HepG2 (cell line): Measurements from ENCODE around the gene DDRGK1. TPM values are rescaled to one million over a fixed set of nuclear protein-coding genes. Genes with fewer than 3 reads are reported as not detected.

Experiments
- BRCA1 ChIP-seq: sonication (generic); formaldehyde crosslinking; IDR thresholded peaks from 2 replicates; pipeline ENCODE4 v1.4.0; 2020; ENCODE audit warnings: missing genetic modification reagents
- CHD2 ChIP-seq: IDR thresholded peaks from 2 replicates; pipeline ENCODE4 v1.6.1; 2011; ENCODE audit warnings: low read depth, low read length, improper control_type of control experiment
- CREB1 ChIP-seq, 2 experiments: fragments of 450-650 bp in 1 of 2; IDR thresholded peaks; 2 replicates each; pipeline ENCODE4 v1.6.1; 2016 to 2017; ENCODE audit warnings: control low read depth in 1 of 2, mild to moderate bottlenecking in 1 of 2, missing compliant biosample characterization in 1 of 2, missing genetic modification characterization in 1 of 2
- FOXK1 ChIP-seq: sonication (generic); formaldehyde crosslinking; IDR thresholded peaks from 2 replicates; pipeline ENCODE4 v1.4.0; 2020; ENCODE audit warnings: low read depth, missing genetic modification reagents, borderline replicate concordance
- HNRNPK ChIP-seq: fragments of 200-400 bp; formaldehyde crosslinking; IDR thresholded peaks from 2 replicates; pipeline ENCODE4 v1.6.1; 2018; ENCODE audit warnings: low read length, low read depth, moderate library complexity, mild to moderate bottlenecking; ENCODE audit not compliant: poor library complexity, severe bottlenecking
- JUNB ChIP-seq: sonication (generic); formaldehyde crosslinking; IDR thresholded peaks from 2 replicates; pipeline ENCODE4 v1.8.0; 2022; ENCODE audit warnings: missing genetic modification reagents, mild to moderate bottlenecking, borderline replicate concordance
- MAF1 ChIP-seq: sonication (generic); formaldehyde crosslinking; IDR thresholded peaks from 2 replicates; pipeline ENCODE4 v1.5.0; 2020; ENCODE audit warnings: missing genetic modification reagents, borderline replicate concordance
- MED13 ChIP-seq: sonication (generic); formaldehyde crosslinking; IDR thresholded peaks from 2 replicates; pipeline ENCODE4 v1.5.0; 2020; ENCODE audit warnings: missing genetic modification reagents
- NCOR1 ChIP-seq: fragments of 200-600 bp; sonication (generic); IDR thresholded peaks from 2 replicates; pipeline ENCODE4 v1.7.0; 2017; ENCODE audit warnings: antibody characterized with exemption, low read length, borderline replicate concordance
- TBX2 ChIP-seq: sonication (generic); formaldehyde crosslinking; IDR thresholded peaks from 2 replicates; pipeline ENCODE4 v1.5.0; 2020; ENCODE audit warnings: missing genetic modification reagents, mild to moderate bottlenecking, borderline replicate concordance
- YEATS4 ChIP-seq: sonication (generic); formaldehyde crosslinking; IDR thresholded peaks from 2 replicates; pipeline ENCODE4 v1.4.0; 2020; ENCODE audit warnings: missing genetic modification reagents, borderline replicate concordance
- ZKSCAN8 ChIP-seq: IDR thresholded peaks from 2 replicates; pipeline ENCODE4 v1.6.1; 2016; ENCODE audit warnings: borderline replicate concordance, missing genetic modification reagents, missing compliant biosample characterization
- ZNF256 ChIP-seq: sonication (generic); formaldehyde crosslinking; conservative IDR thresholded peaks from 2 replicates; pipeline ENCODE4 v1.4.0; 2020; ENCODE audit warnings: missing genetic modification reagents
- ZNF354B ChIP-seq: sonication (generic); formaldehyde crosslinking; IDR thresholded peaks from 2 replicates; pipeline ENCODE4 v1.8.0; 2022; ENCODE audit warnings: mild to moderate bottlenecking, missing genetic modification reagents
- ZSCAN20 ChIP-seq: sonication (generic); formaldehyde crosslinking; IDR thresholded peaks from 2 replicates; pipeline ENCODE4 v1.4.0; 2020; ENCODE audit warnings: missing genetic modification reagents, mild to moderate bottlenecking, borderline replicate concordance
- polyA plus RNA-seq, 8 experiments: library from polyadenylated mRNA; depleted of rRNA in 3 of 8; stranded (reverse) in 7 of 8; unstranded in 1 of 8; fragments of >200 nt; fragmentation: Illumina TruSeq in 4 of 8; extraction: Trizol in 4 of 8; gene quantifications; 2 replicates each; pipeline versions ENCODE4 v1.2.1 to v1.2.3, GENCODE V29; 2011 to 2016; ENCODE audit warnings: low read depth in 4 of 8, missing spikeins in 1 of 8, mixed read lengths in 1 of 8; ENCODE audit not compliant: insufficient read depth in 1 of 8
- total RNA-seq, 5 experiments: library from RNA; depleted of rRNA; stranded (reverse); fragments of >200 nt; fragmentation: Illumina TruSeq; extraction: Trizol; gene quantifications; 2 replicates each; pipeline ENCODE4 v1.2.3, GENCODE V29; 2016; ENCODE audit warnings: low read depth in 1 of 5
- TF ChIP-seq, protein P1 (sequence below): sonication (generic); formaldehyde crosslinking; conservative IDR thresholded peaks from 2 replicates; pipeline ENCODE4 v1.4.0; 2020; ENCODE audit warnings: missing genetic modification reagents
- TF ChIP-seq, protein P2 (sequence below), 2 experiments: sonication (generic) in 1 of 2; formaldehyde crosslinking in 1 of 2; IDR thresholded peaks; 2 replicates each; pipeline versions ENCODE4 v1.6.1 to v1.9.0; 2014 to 2022; ENCODE audit warnings: antibody characterized with exemption in 1 of 2, borderline replicate concordance in 1 of 2, inconsistent platforms in 1 of 2, low read depth in 1 of 2, missing genetic modification reagents in 1 of 2
- TF ChIP-seq, protein P3 (sequence below): sonication (generic); formaldehyde crosslinking; IDR thresholded peaks from 2 replicates; pipeline ENCODE4 v1.4.0; 2020; ENCODE audit warnings: missing genetic modification reagents
- TF ChIP-seq, protein P4 (sequence below): sonication (generic); formaldehyde crosslinking; IDR thresholded peaks from 2 replicates; pipeline ENCODE4 v1.5.0; 2020; ENCODE audit warnings: missing genetic modification reagents

Gene DDRGK1
- total and polyA plus RNA-seq, 2 of the 13 experiments (the other 11 are each of a cell fraction or from before 2014, with no cell fraction given) = 96.7 to 149 TPM

DNA sequence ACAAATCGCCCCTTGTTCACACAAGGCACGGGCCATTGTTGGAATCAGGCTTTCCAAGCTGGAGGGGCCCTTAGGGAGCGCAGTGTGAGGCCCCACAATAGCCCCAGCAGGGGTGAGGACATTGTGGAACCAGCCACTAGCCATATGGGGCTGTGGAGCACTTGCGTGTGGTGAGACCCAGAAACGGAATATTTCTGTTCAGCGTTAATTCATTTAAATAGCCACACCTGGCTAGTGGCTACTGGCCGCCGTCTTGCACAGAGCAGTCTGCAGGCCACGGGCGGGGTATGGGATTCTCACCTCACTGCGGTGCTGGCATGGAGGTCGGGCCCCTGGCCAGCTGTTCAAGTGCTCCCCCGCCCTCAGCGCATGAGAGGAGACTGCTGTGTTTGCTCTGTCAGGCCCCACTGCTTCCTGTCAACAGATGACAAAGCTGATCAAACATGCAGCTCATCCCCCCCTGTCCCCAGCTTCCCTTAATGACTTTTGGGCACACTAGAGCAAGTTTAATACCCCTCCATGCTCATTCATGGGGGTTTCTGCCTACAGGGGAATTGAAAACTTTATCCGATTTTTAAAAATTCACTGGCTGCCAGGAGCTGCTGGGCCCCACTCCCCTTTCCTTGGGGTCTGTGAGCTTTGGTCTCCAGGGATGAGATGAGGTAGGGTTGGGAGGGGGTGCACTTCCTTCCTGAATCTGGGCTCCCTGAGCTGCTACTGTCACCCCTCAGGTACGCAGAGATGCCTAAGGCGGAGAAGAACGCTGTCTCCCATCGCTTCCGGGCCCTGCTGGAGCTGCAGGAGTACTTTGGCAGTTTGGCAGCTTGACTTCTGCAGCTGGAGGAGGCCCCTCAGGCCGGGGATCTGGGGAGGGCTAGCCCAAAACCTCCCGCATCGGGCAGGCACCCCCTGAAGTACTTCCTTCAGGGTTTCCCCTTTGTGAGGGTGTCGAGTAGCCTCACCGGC is 18.4 kb upstream of the DDRGK1 start (continued):
- peak; percentile 81; the same call in 1 of the 2 replicates for TF ChIP-seq NCOR1
- TF ChIP-seq JUNB (CRISPR knock-in tag) = peak; percentile 97; the same call in 1 of the 2 replicates
- peak; percentile 91; the same call in 1 of the 2 replicates for TF ChIP-seq FOXK1 (CRISPR knock-in tag)
- TF ChIP-seq ZKSCAN8 (CRISPR knock-in tag) = peak; percentile 94
- TF ChIP-seq ZNF256 (CRISPR knock-in tag) = 0 out of 2 replicates have a peak, but pooled peaks have one; percentile 31
- TF ChIP-seq TBX2 (CRISPR knock-in tag) = peak; percentile 100
- no peak for TF ChIP-seq ZNF354B (CRISPR knock-in tag)
- peak; percentile 81 for TF ChIP-seq CREB1 (IDR thresholded peaks at IDR 0.05)
- no peak for TF ChIP-seq CREB1 (CRISPR knock-in tag; IDR thresholded peaks at IDR 0.05)
- TF ChIP-seq, protein P1, sequence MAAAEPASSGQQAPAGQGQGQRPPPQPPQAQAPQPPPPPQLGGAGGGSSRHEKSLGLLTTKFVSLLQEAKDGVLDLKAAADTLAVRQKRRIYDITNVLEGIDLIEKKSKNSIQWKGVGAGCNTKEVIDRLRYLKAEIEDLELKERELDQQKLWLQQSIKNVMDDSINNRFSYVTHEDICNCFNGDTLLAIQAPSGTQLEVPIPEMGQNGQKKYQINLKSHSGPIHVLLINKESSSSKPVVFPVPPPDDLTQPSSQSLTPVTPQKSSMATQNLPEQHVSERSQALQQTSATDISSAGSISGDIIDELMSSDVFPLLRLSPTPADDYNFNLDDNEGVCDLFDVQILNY = no peak; the same call in 1 of the 2 replicates
- TF ChIP-seq YEATS4 (CRISPR knock-in tag) = peak; percentile 92
- TF ChIP-seq, protein P2, sequence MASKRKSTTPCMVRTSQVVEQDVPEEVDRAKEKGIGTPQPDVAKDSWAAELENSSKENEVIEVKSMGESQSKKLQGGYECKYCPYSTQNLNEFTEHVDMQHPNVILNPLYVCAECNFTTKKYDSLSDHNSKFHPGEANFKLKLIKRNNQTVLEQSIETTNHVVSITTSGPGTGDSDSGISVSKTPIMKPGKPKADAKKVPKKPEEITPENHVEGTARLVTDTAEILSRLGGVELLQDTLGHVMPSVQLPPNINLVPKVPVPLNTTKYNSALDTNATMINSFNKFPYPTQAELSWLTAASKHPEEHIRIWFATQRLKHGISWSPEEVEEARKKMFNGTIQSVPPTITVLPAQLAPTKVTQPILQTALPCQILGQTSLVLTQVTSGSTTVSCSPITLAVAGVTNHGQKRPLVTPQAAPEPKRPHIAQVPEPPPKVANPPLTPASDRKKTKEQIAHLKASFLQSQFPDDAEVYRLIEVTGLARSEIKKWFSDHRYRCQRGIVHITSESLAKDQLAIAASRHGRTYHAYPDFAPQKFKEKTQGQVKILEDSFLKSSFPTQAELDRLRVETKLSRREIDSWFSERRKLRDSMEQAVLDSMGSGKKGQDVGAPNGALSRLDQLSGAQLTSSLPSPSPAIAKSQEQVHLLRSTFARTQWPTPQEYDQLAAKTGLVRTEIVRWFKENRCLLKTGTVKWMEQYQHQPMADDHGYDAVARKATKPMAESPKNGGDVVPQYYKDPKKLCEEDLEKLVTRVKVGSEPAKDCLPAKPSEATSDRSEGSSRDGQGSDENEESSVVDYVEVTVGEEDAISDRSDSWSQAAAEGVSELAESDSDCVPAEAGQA (IDR thresholded peaks at IDR 0.05; ENCODE audit: low read depth) = peak; percentile 86
- TF ChIP-seq, protein P2 (CRISPR knock-in tag; IDR thresholded peaks at IDR 0.05; ENCODE audit: borderline replicate concordance) = 0 out of 2 replicates have a peak, but pooled peaks have one; percentile 59
- TF ChIP-seq BRCA1 (CRISPR knock-in tag) = no peak; the same call in none of the 2 replicates
- TF ChIP-seq, protein P3, sequence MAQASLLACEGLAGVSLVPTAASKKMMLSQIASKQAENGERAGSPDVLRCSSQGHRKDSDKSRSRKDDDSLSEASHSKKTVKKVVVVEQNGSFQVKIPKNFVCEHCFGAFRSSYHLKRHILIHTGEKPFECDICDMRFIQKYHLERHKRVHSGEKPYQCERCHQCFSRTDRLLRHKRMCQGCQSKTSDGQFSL (CRISPR knock-in tag) = peak; percentile 93
- peak; percentile 50; the same call in 1 of the 2 replicates for TF ChIP-seq MED13 (CRISPR knock-in tag)
- TF ChIP-seq HNRNPK = peak; percentile 72
- no peak for TF ChIP-seq CHD2
- TF ChIP-seq, protein P4, sequence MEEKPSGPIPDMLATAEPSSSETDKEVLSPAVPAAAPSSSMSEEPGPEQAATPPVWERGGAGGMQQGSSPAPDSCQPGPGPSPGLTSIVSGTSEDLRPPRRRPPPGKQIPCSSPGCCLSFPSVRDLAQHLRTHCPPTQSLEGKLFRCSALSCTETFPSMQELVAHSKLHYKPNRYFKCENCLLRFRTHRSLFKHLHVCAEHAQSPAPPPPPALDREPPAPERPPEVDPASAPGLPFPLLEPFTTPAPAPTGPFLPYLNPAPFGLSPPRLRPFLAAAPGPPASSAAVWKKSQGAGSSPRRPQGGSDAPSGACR = peak; percentile 100
- peak; percentile 86 for TF ChIP-seq MAF1
- peak; percentile 4; the same call in 1 of the 2 replicates for TF ChIP-seq ZSCAN20 (CRISPR knock-in tag)
